ENCODE results near the gene IL15RA.

GRCh38 chr10:5917305-5917704, 60.0 kb downstream of the IL15RA start:
- TF ChIP-seq CTCF (IDR thresholded peaks at IDR 0.05; ENCODE audit: insufficient read depth, low read depth, low read length) (no peak), EZH2 (IDR thresholded peaks at IDR 0.05; ENCODE audit: insufficient read depth, low read length) (no peak)
